ENCODE measurements around the gene MRNIP.

Gene MRNIP

DNA sequence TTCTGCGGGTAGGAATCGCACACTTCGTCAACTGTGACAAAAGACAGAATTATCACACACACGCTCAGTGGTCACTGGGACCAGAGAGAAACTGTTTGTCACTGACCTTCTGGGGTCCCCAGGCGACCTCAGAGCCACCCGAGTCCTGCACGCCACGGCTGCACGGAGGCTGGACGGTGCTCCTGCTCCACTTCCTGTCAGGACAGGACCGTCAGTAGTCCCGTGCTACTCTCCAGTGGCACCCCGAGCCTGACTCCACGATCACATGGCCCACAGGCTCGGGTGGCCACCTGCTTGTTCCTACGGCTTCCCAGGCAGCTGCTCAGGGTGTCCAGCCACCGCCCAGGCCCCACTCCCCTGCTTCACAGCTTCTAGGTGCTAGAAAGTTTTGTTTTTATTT, 17.9 kb downstream of the MRNIP start:
- TF ChIP-seq ZNF8 (CRISPR knock-in tag; IDR thresholded peaks at IDR 0.05) (no peak), ZNF70 (CRISPR knock-in tag; IDR thresholded peaks at IDR 0.05) (no peak), SNAI2 (CRISPR knock-in tag; IDR thresholded peaks at IDR 0.05) (no peak)
- TF ChIP-seq, protein P1, sequence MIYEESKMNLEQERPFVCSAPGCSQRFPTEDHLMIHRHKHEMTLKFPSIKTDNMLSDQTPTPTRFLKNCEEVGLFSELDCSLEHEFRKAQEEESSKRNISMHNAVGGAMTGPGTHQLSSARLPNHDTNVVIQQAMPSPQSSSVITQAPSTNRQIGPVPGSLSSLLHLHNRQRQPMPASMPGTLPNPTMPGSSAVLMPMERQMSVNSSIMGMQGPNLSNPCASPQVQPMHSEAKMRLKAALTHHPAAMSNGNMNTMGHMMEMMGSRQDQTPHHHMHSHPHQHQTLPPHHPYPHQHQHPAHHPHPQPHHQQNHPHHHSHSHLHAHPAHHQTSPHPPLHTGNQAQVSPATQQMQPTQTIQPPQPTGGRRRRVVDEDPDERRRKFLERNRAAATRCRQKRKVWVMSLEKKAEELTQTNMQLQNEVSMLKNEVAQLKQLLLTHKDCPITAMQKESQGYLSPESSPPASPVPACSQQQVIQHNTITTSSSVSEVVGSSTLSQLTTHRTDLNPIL (CRISPR knock-in tag; IDR thresholded peaks at IDR 0.05; ENCODE audit: low read depth) = no peak
- ATAC-seq = peak; percentile 2; the same call in 2 of the 3 replicates

DNA sequence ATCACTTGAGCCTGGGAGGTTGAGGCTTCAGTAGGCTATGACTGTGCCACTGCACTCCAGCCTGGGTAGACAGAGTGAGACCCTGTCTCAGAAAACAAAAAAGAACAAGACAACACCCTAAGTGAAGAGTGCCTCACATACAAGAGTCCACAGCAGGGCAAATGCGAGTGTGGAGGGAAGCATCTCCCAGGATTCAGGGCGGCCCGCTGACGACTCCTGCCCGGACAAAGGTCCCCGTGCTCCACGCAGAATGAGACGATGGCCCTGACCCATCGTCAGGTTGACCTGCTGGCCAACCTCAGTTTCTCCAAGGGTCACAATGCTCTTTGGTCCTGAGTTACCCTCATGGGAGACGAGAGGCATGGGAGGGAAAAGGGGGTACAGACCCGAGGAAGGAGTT, 18.3 kb downstream of the MRNIP start:
- TF ChIP-seq RARB (CRISPR knock-in tag; IDR thresholded peaks at IDR 0.05) (no peak), ZNF70 (CRISPR knock-in tag; IDR thresholded peaks at IDR 0.05) (no peak), ARNTL (CRISPR knock-in tag; IDR thresholded peaks at IDR 0.05; ENCODE audit: borderline replicate concordance, low read depth) (no peak), PPARA (CRISPR knock-in tag; IDR thresholded peaks at IDR 0.05; ENCODE audit: borderline replicate concordance) (no peak), CSDC2 (CRISPR knock-in tag; IDR thresholded peaks at IDR 0.05) (no peak), OSR1 (CRISPR knock-in tag; IDR thresholded peaks at IDR 0.05) (no peak), ESRRG (CRISPR knock-in tag; IDR thresholded peaks at IDR 0.05) (no peak), ZNF565 (CRISPR knock-in tag; conservative IDR thresholded peaks at IDR 0.05; ENCODE audit: low read depth) (no peak)
- TF ChIP-seq, protein P2, sequence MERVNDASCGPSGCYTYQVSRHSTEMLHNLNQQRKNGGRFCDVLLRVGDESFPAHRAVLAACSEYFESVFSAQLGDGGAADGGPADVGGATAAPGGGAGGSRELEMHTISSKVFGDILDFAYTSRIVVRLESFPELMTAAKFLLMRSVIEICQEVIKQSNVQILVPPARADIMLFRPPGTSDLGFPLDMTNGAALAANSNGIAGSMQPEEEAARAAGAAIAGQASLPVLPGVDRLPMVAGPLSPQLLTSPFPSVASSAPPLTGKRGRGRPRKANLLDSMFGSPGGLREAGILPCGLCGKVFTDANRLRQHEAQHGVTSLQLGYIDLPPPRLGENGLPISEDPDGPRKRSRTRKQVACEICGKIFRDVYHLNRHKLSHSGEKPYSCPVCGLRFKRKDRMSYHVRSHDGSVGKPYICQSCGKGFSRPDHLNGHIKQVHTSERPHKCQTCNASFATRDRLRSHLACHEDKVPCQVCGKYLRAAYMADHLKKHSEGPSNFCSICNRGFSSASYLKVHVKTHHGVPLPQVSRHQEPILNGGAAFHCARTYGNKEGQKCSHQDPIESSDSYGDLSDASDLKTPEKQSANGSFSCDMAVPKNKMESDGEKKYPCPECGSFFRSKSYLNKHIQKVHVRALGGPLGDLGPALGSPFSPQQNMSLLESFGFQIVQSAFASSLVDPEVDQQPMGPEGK (CRISPR knock-in tag; IDR thresholded peaks at IDR 0.05; ENCODE audit: borderline replicate concordance) = no peak
- TF ChIP-seq, protein P3, sequence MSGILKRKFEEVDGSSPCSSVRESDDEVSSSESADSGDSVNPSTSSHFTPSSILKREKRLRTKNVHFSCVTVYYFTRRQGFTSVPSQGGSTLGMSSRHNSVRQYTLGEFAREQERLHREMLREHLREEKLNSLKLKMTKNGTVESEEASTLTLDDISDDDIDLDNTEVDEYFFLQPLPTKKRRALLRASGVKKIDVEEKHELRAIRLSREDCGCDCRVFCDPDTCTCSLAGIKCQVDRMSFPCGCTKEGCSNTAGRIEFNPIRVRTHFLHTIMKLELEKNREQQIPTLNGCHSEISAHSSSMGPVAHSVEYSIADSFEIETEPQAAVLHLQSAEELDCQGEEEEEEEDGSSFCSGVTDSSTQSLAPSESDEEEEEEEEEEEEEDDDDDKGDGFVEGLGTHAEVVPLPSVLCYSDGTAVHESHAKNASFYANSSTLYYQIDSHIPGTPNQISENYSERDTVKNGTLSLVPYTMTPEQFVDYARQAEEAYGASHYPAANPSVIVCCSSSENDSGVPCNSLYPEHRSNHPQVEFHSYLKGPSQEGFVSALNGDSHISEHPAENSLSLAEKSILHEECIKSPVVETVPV (CRISPR knock-in tag; IDR thresholded peaks at IDR 0.05) = no peak
- peak; percentile 4 for ATAC-seq

DNA sequence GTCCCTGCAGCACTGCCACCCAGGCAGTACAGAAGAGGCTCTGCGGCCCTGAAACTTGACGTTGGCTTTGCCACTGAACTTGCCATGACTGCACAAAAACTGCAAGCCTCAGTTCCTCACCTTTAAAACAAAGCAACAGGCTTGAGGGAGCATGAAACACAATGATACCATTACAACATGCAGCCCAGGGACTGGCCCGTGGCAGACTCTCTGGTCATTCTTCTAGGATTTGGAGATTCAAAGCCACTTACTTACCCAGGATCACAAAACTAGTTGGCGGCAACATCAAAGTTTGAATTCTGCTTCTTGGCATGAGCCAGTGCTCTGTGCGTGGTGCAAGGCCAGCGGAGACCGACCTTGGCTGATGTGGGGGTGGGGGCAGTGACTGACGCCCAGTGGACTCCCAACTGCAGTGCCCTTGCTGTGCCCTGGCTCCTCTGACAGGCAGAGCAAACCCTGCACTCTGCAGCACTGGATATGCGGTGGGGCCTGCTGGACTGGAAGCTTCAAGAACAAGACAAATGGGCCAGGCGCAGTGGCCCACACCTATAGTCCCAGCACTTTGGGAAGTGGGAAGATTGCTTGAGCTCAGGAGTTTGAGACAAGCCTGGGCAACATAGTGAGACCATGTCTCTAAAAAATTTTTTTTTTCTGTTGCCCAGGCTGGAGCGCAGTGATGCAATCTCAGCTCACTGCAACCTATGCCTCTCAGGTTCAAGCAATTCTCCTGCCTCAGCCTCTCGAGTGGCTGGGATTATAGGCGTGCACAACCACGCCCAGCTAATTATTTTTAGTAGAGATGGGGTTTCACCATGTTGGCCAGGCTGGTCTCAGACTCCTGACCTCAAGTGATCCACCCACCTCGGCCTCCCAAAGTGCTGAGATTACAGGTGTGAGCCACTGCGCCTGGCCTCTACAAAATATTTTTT, 19.0 kb downstream of the MRNIP start:
- ATAC-seq = peak; percentile 11
- TF ChIP-seq, protein P4, sequence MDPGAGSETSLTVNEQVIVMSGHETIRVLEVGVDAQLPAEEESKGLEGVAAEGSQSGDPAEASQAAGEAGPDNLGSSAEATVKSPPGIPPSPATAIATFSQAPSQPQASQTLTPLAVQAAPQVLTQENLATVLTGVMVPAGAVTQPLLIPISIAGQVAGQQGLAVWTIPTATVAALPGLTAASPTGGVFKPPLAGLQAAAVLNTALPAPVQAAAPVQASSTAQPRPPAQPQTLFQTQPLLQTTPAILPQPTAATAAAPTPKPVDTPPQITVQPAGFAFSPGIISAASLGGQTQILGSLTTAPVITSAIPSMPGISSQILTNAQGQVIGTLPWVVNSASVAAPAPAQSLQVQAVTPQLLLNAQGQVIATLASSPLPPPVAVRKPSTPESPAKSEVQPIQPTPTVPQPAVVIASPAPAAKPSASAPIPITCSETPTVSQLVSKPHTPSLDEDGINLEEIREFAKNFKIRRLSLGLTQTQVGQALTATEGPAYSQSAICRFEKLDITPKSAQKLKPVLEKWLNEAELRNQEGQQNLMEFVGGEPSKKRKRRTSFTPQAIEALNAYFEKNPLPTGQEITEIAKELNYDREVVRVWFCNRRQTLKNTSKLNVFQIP (CRISPR knock-in tag; IDR thresholded peaks at IDR 0.05; ENCODE audit: borderline replicate concordance, low read depth) = no peak
- no peak for TF ChIP-seq ZFP30 (CRISPR knock-in tag; IDR thresholded peaks at IDR 0.05)
- no peak for TF ChIP-seq TCF4 (CRISPR knock-in tag; IDR thresholded peaks at IDR 0.05; ENCODE audit: borderline replicate concordance)
- no peak for TF ChIP-seq ZNF565 (CRISPR knock-in tag; conservative IDR thresholded peaks at IDR 0.05; ENCODE audit: low read depth)
- no peak for TF ChIP-seq GLIS3 (CRISPR knock-in tag; IDR thresholded peaks at IDR 0.05)
- no peak for TF ChIP-seq ZNF8 (CRISPR knock-in tag; IDR thresholded peaks at IDR 0.05)
- TF ChIP-seq ZFP3 (CRISPR knock-in tag; IDR thresholded peaks at IDR 0.05) = no peak
- TF ChIP-seq SNAI2 (CRISPR knock-in tag; IDR thresholded peaks at IDR 0.05) = no peak
- TF ChIP-seq ARNTL (CRISPR knock-in tag; IDR thresholded peaks at IDR 0.05; ENCODE audit: borderline replicate concordance, low read depth) = no peak
- TF ChIP-seq ZC3H10 (CRISPR knock-in tag; IDR thresholded peaks at IDR 0.05) = no peak
- no peak for TF ChIP-seq ZNF70 (CRISPR knock-in tag; IDR thresholded peaks at IDR 0.05)
- TF ChIP-seq ISL1 (CRISPR knock-in tag; IDR thresholded peaks at IDR 0.05) = no peak
- TF ChIP-seq BACH2 (CRISPR knock-in tag; IDR thresholded peaks at IDR 0.05; ENCODE audit: borderline replicate concordance) = no peak
- TF ChIP-seq, protein P3 (CRISPR knock-in tag; IDR thresholded peaks at IDR 0.05) = no peak
- no peak for TF ChIP-seq RARB (CRISPR knock-in tag; IDR thresholded peaks at IDR 0.05)
- TF ChIP-seq CSDC2 (CRISPR knock-in tag; IDR thresholded peaks at IDR 0.05) = no peak
